Stimulated activated CD8-positive, alpha-beta memory T cell treated with anti-CD3 and anti-CD28 coated beads, Interleukin-7, amount 100 ng/mL, for 24 hours (primary cell): ENCODE results near the gene SSC5D.

Experiments
- DNase-seq: peaks from one replicate; pipeline ENCODE4 v3.0.0-alpha.2; 2020; ENCODE audit warnings: low read depth

Gene SSC5D

GRCh38 chr19:55554741-55555152 lies 66.5 kb downstream of the SSC5D start:
- DNase-seq = no peak

GRCh38 chr19:55559684-55560083 lies 71.4 kb downstream of the SSC5D start:
- no peak for DNase-seq

GRCh38 chr19:55563261-55563690 lies 75.0 kb downstream of the SSC5D start:
- no peak for DNase-seq

GRCh38 chr19:55566823-55567222 lies 78.6 kb downstream of the SSC5D start:
- DNase-seq = no peak

- no peak for DNase-seq
Observed at GRCh38 chr19:55567708-55568328, 79.6 kb downstream of the SSC5D start.
